Lung (tissue), 12 donors: ENCODE results near the gene SLC16A2. TPM values are rescaled to one million over a fixed set of nuclear protein-coding genes. Genes with fewer than 3 reads are reported as not detected.

Experiments used
- ATAC-seq: fragments of 200-7000 bp; cut with Tn5 transposase; one replicate; pipeline ENCODE4 v1.9.1; 2020; ENCODE audit warnings: moderate number of reproducible peaks; ENCODE audit not compliant: insufficient read depth, low FRiP score
- DNase-seq, 3 donors: peaks; one replicate each; pipeline ENCODE4 v3.0.0-alpha.2; 2013 to 2017
- H3K27ac ChIP-seq, 2 donors: one replicate each; pipeline ENCODE4 v1.5.1; 2013; ENCODE audit warnings: mild to moderate bottlenecking in 2 of 2, moderate library complexity in 2 of 2, control low read depth in 1 of 2, inconsistent platforms in 1 of 2, low read depth in 1 of 2, low read length in 1 of 2
- H3K27me3 ChIP-seq, 3 donors: one replicate each; pipeline ENCODE4 v1.5.1; 2013; ENCODE audit warnings: low read length in 2 of 3; ENCODE audit not compliant: control insufficient read depth in 3 of 3, insufficient read depth in 3 of 3
- H3K36me3 ChIP-seq, 4 donors: one replicate each; pipeline ENCODE4 v1.5.1; 2013; ENCODE audit warnings: low read length in 4 of 4, mild to moderate bottlenecking in 1 of 4, moderate library complexity in 1 of 4; ENCODE audit not compliant: control insufficient read depth in 4 of 4, insufficient read depth in 4 of 4
- H3K4me1 ChIP-seq, 5 donors: one replicate each; pipeline ENCODE4 v1.5.1; 2013; ENCODE audit warnings: low read length in 5 of 5, mild to moderate bottlenecking in 2 of 5, moderate library complexity in 1 of 5; ENCODE audit not compliant: control insufficient read depth in 5 of 5, insufficient read depth in 5 of 5
- H3K4me3 ChIP-seq: one replicate; pipeline ENCODE4 v1.5.1; 2013; ENCODE audit warnings: mild to moderate bottlenecking, control low read depth, moderate library complexity
- H3K9ac ChIP-seq, 2 donors: one replicate each; pipeline ENCODE4 v1.5.1; 2013; ENCODE audit warnings: low read length in 2 of 2, control low read depth in 1 of 2; ENCODE audit not compliant: insufficient read depth in 1 of 2
- H3K9me3 ChIP-seq, 4 donors: one replicate each; pipeline ENCODE4 v1.5.1; 2013; ENCODE audit warnings: low read length in 3 of 4, mild to moderate bottlenecking in 1 of 4, moderate library complexity in 1 of 4; ENCODE audit not compliant: control insufficient read depth in 4 of 4, insufficient read depth in 3 of 4
- WGBS, 2 donors: extraction: QIAGEN DNeasy Blood & Tissue Kit; methylation state at CpG; one replicate each; pipeline ENCODE4 v1.1.7; 2013; 5-methylcytosine and 5-hydroxymethylcytosine counted together
- polyA plus RNA-seq, 2 donors: library from polyadenylated mRNA; stranded (reverse); fragments of 200-250 nt; gene quantifications; one replicate each; pipeline ENCODE4 v1.2.1, GENCODE V29; 2013
- total RNA-seq, 2 donors: library from RNA; depleted of rRNA in 1 of 2; stranded (reverse); fragments of >200 nt in 1 of 2; gene quantifications; one replicate each; pipeline ENCODE4 v1.2.1, GENCODE V29; 2014 to 2021
- TF ChIP-seq, protein P1 (sequence below): IDR thresholded peaks from 2 replicates; pipeline ENCODE4 v1.5.1; 2012; ENCODE audit warnings: mild to moderate bottlenecking; ENCODE audit errors: control extremely low read depth, extremely low read depth
- donor health status: control.
- donor health status: control.
- donor health status: Bipolar disorder and iron deficiency.
- donor health status: healthy.
- donor health status: DM: yes; HTN: yes; CAD: no.

SLC16A2 gene
- total and polyA plus RNA-seq, 4 donors: 2.1 to 13.4 (median 8.3) TPM

DNA sequence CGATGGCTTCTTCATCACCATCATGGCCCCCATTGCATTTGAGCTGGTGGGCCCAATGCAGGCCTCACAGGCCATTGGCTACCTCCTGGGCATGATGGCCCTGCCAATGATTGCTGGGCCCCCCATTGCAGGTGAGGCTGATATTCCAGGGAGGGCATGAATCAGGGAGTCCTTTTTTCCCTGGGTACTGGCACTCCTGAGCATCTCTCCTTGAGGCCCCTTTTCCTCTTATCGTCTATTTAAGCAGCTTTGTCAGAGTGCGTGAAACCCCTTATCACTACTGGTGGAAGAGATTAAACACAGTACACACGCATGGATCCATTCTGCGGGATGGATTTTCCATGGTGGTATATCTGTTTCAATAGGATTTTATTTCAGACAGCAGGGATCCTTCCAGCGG lies 108.0 kb downstream of the SLC16A2 start:
- Histone ChIP-seq H3K4me3 (no peak overlapping the region), H3K4me1 (peaks cover 0 to 9% (median 0%) of the 10 kb centered on the region in 5 donors), H3K9ac (no peak overlapping the region), H3K27ac (no peak overlapping the region), H3K36me3 (no peaks in the 10 kb centered on the region), H3K27me3 (no peaks in the 10 kb centered on the region), H3K9me3 (no peaks in the 10 kb centered on the region)
- TF ChIP-seq, protein P1, sequence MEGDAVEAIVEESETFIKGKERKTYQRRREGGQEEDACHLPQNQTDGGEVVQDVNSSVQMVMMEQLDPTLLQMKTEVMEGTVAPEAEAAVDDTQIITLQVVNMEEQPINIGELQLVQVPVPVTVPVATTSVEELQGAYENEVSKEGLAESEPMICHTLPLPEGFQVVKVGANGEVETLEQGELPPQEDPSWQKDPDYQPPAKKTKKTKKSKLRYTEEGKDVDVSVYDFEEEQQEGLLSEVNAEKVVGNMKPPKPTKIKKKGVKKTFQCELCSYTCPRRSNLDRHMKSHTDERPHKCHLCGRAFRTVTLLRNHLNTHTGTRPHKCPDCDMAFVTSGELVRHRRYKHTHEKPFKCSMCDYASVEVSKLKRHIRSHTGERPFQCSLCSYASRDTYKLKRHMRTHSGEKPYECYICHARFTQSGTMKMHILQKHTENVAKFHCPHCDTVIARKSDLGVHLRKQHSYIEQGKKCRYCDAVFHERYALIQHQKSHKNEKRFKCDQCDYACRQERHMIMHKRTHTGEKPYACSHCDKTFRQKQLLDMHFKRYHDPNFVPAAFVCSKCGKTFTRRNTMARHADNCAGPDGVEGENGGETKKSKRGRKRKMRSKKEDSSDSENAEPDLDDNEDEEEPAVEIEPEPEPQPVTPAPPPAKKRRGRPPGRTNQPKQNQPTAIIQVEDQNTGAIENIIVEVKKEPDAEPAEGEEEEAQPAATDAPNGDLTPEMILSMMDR: no peak
- ATAC-seq (no peak), DNase-seq (no peak)
- 93 to 99% methylated on average over 6 of the region's 6 CpGs for WGBS, 2 donors

DNA sequence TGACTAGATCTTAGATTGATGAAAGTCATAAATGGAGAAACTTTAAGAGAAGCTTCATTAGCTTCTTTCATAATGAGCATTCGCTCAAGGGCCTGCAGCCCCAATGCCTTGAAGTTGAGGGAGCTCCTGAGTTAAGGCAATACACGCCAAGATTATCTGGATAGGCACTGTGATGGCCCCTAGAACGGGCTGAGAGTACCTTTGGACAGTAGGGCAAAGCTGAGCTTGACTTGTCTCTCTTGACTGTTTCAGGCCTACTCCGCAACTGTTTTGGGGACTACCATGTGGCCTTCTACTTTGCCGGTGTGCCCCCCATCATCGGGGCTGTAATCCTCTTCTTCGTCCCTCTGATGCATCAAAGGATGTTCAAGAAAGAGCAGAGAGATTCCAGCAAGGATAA lies 109.8 kb downstream of the SLC16A2 start:
- 86 to 95% methylated on average over 6 to 7 of the region's 7 CpGs for WGBS, 2 donors
- no peaks in the 10 kb centered on the region for H3K9me3 ChIP-seq
- no peaks in the 10 kb centered on the region for H3K36me3 ChIP-seq
- TF ChIP-seq, protein P1: no peak
- H3K4me3 ChIP-seq: no peak overlapping the region
- ATAC-seq (no peak), DNase-seq (no peak)
- no peak overlapping the region for H3K9ac ChIP-seq
- peaks cover 0 to 5% (median 0%) of the 10 kb centered on the region in 5 donors for H3K4me1 ChIP-seq
- H3K27ac ChIP-seq: no peak overlapping the region
- H3K27me3 ChIP-seq: no peaks in the 10 kb centered on the region

DNA sequence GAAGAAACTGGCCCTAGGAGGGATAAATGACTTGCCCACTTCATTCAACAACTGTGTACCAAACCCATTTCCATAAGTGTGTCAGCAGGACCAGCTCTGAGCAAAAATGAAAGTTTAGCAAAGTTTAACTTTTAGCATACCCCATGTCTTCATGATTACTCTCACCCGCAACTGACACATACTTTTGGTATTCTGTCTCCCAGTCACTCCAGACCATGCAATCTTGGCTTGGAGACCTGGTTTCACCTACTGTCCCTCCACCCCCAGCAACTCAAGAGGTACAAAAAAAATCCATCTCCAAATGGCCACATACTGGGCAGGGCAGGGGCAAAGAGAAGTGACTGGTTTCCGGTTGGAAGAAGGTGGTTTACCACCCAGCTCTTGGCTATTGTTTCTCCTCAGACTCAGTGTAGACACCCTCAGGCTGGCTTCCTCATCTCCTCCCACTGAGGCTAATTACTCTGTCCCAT lies 113.3 kb downstream of the SLC16A2 start:
- no peak overlapping the region for H3K27ac ChIP-seq
- WGBS, 2 donors: 80 to 84% methylated on average over 2 of the region's 2 CpGs

More for the DNA sequence above, 113.3 kb downstream of the SLC16A2 start:
- ATAC-seq (no peak), DNase-seq (no peak)
- H3K27me3 ChIP-seq: no peaks in the 10 kb centered on the region
- peaks cover 0 to 7% (median 0%) of the 10 kb centered on the region in 5 donors for H3K4me1 ChIP-seq
- H3K4me3 ChIP-seq: no peak overlapping the region
- H3K9me3 ChIP-seq: no peaks in the 10 kb centered on the region
- TF ChIP-seq, protein P1: no peak
- H3K9ac ChIP-seq: no peak overlapping the region
- no peaks in the 10 kb centered on the region for H3K36me3 ChIP-seq
